Right kidney (tissue), 1 donor: Measurements from ENCODE around the gene C17orf75.

Experiments
- DNase-seq: peaks from one replicate; pipeline ENCODE4 v3.0.0-alpha.2; 2016

The C17orf75 gene

GRCh38 chr17:32303781-32304288, 38.1 kb downstream of the C17orf75 start:
- DNase-seq: no peak

GRCh38 chr17:32302860-32303649, 38.9 kb downstream of the C17orf75 start:
- no peak for DNase-seq

- DNase-seq: no peak
Measured at GRCh38 chr17:32302037-32302436, 39.9 kb downstream of the C17orf75 start.

- DNase-seq: no peak
Measured at GRCh38 chr17:32299580-32300164, 42.3 kb downstream of the C17orf75 start.

GRCh38 chr17:32298721-32299579, 43.0 kb downstream of the C17orf75 start:
- no peak for DNase-seq

- no peak for DNase-seq
Measured at GRCh38 chr17:32298298-32298697, 43.7 kb downstream of the C17orf75 start.

GRCh38 chr17:32297860-32298259, 44.1 kb downstream of the C17orf75 start:
- DNase-seq: no peak

- no peak for DNase-seq
Measured at GRCh38 chr17:32297424-32297823, 44.5 kb downstream of the C17orf75 start.

GRCh38 chr17:32292094-32292493, 49.9 kb downstream of the C17orf75 start:
- DNase-seq: no peak

GRCh38 chr17:32289471-32290070, 52.4 kb downstream of the C17orf75 start:
- DNase-seq: no peak

- no peak for DNase-seq
Measured at GRCh38 chr17:32288615-32289014, 53.4 kb downstream of the C17orf75 start.

GRCh38 chr17:32287804-32288511, 54.0 kb downstream of the C17orf75 start:
- DNase-seq: no peak

- DNase-seq: no peak
Measured at GRCh38 chr17:32286518-32286900, 55.5 kb downstream of the C17orf75 start.

- DNase-seq: no peak
Measured at GRCh38 chr17:32285746-32286517, 56.0 kb downstream of the C17orf75 start.

- no peak for DNase-seq
Measured at GRCh38 chr17:32285306-32285705, 56.7 kb downstream of the C17orf75 start.

- DNase-seq: no peak
Measured at GRCh38 chr17:32283745-32284201, 58.2 kb downstream of the C17orf75 start.

GRCh38 chr17:32281011-32281451, 60.9 kb downstream of the C17orf75 start:
- DNase-seq: no peak

- no peak for DNase-seq
Measured at GRCh38 chr17:32279891-32280716, 61.9 kb downstream of the C17orf75 start.

GRCh38 chr17:32278815-32279214, 63.2 kb downstream of the C17orf75 start:
- no peak for DNase-seq
